B cell (primary cell): Measurements from ENCODE around the gene DIS3L2.

Experiments used
- EZH2 ChIP-seq: IDR thresholded peaks from 2 replicates; pipeline ENCODE4 v1.6.1; 2012; ENCODE audit warnings: borderline replicate concordance, low read depth, mild to moderate bottlenecking, moderate library complexity, low read length; ENCODE audit not compliant: insufficient read depth, poor library complexity, severe bottlenecking
- TF ChIP-seq, protein P1 (sequence below): fragments of 200-600 bp; IDR thresholded peaks from one replicate; pipeline ENCODE4 v1.8.0; 2022; ENCODE audit warnings: antibody characterized with exemption, mild to moderate bottlenecking

DNA sequence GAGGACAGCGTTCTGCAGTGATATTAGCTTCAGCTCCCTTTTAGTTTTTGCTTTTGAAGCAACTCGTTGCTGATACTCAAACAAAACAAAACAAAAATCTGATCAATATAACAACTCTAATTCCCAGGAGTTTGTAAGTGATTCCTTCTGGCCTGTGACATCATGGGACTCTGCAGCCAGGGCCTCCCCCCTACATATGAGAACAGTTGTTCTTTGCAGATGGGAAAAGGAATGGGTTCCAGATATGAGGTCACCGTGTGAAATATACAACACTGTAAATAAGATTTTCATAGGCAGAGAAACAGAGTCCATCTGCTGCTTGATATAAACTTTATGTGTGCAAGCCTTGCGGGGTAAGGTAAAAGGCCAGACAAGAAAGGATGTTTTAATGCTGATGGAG, 56.7 kb downstream of the DIS3L2 start:
- TF ChIP-seq, protein P1, sequence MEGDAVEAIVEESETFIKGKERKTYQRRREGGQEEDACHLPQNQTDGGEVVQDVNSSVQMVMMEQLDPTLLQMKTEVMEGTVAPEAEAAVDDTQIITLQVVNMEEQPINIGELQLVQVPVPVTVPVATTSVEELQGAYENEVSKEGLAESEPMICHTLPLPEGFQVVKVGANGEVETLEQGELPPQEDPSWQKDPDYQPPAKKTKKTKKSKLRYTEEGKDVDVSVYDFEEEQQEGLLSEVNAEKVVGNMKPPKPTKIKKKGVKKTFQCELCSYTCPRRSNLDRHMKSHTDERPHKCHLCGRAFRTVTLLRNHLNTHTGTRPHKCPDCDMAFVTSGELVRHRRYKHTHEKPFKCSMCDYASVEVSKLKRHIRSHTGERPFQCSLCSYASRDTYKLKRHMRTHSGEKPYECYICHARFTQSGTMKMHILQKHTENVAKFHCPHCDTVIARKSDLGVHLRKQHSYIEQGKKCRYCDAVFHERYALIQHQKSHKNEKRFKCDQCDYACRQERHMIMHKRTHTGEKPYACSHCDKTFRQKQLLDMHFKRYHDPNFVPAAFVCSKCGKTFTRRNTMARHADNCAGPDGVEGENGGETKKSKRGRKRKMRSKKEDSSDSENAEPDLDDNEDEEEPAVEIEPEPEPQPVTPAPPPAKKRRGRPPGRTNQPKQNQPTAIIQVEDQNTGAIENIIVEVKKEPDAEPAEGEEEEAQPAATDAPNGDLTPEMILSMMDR: no peak
- TF ChIP-seq EZH2: no peak
